Keratinocyte (primary cell): ENCODE results near the gene SP110. TPM values are rescaled to one million over a fixed set of nuclear protein-coding genes. Genes with fewer than 3 reads are reported as not detected.

Experiments used
- DNase-seq: peaks from one replicate; pipeline ENCODE4 v3.0.0-alpha.2; 2011; ENCODE audit warnings: low read depth, missing footprints, low spot score
- FAIRE-seq: peaks from 2 replicates; lab custom pipeline; 2011; peaks lifted over from hg19 to GRCh38; lab: Jason Lieb, UNC
- H2AFZ ChIP-seq: 2 replicates; pipeline ENCODE4 v1.6.0; 2012; ENCODE audit warnings: low read length, control low read depth, inconsistent platforms; ENCODE audit not compliant: control insufficient read depth
- H3K27ac ChIP-seq: 2 replicates; pipeline ENCODE4 v1.5.1; 2011; ENCODE audit warnings: low read length; ENCODE audit not compliant: control insufficient read depth, insufficient read depth
- H3K27me3 ChIP-seq: 3 replicates; pipeline ENCODE4 v1.6.0; 2011; ENCODE audit warnings: low read length; ENCODE audit not compliant: control insufficient read depth, insufficient read depth; ENCODE audit errors: extremely low read depth
- H3K36me3 ChIP-seq, 2 experiments: 2 replicates in 1 of 2; 3 replicates in 1 of 2; pipeline ENCODE4 v1.5.1; 2011; ENCODE audit warnings: low read length in 2 of 2, mild to moderate bottlenecking in 1 of 2; ENCODE audit not compliant: control insufficient read depth in 2 of 2, insufficient read depth in 2 of 2; ENCODE audit errors: extremely low read depth in 1 of 2
- H3K4me1 ChIP-seq: 3 replicates; pipeline ENCODE4 v1.5.1; 2011; ENCODE audit warnings: low read length; ENCODE audit not compliant: control insufficient read depth, insufficient read depth; ENCODE audit errors: extremely low read depth
- H3K4me2 ChIP-seq: 3 replicates; pipeline ENCODE4 v1.6.0; 2011; ENCODE audit warnings: low read depth, low read length; ENCODE audit not compliant: control insufficient read depth, insufficient read depth; ENCODE audit errors: extremely low read depth
- H3K4me3 ChIP-seq, 3 experiments: fragments of 200-600 bp in 1 of 3; sonication (generic) in 1 of 3; 2 replicates in 2 of 3; 3 replicates in 1 of 3; pipeline ENCODE4 v1.5.1; 2011 to 2016; ENCODE audit warnings: low read length in 3 of 3, mild to moderate bottlenecking in 3 of 3, control low read depth in 2 of 3, inconsistent platforms in 1 of 3, low read depth in 1 of 3, mixed read lengths in 1 of 3, mixed run types in 1 of 3, moderate library complexity in 1 of 3; ENCODE audit not compliant: control insufficient read depth in 2 of 3, insufficient read depth in 2 of 3; ENCODE audit errors: extremely low read depth in 1 of 3
- H3K79me2 ChIP-seq: 2 replicates; pipeline ENCODE4 v1.6.0; 2012; ENCODE audit warnings: low read length; ENCODE audit not compliant: control insufficient read depth, insufficient read depth
- H3K9ac ChIP-seq: 3 replicates; pipeline ENCODE4 v1.6.0; 2011; ENCODE audit warnings: low read length; ENCODE audit not compliant: control insufficient read depth, insufficient read depth; ENCODE audit errors: extremely low read depth
- H3K9me1 ChIP-seq: 3 replicates; pipeline ENCODE4 v1.6.0; 2011; ENCODE audit warnings: low read length; ENCODE audit not compliant: control insufficient read depth, insufficient read depth; ENCODE audit errors: extremely low read depth
- H3K9me3 ChIP-seq: 2 replicates; pipeline ENCODE4 v1.5.1; 2012; ENCODE audit warnings: low read depth, low read length; ENCODE audit not compliant: control insufficient read depth
- H4K20me1 ChIP-seq: 3 replicates; pipeline ENCODE4 v1.6.0; 2011; ENCODE audit warnings: low read length; ENCODE audit not compliant: control insufficient read depth, insufficient read depth; ENCODE audit errors: extremely low read depth
- EZH2 ChIP-seq: IDR thresholded peaks from one replicate; pipeline ENCODE4 v1.6.1; 2012; ENCODE audit warnings: inconsistent platforms, mild to moderate bottlenecking, low read length, moderate library complexity
- dilution Hi-C: fragments of 300-500 bp; cut with MboI; formaldehyde crosslinking; loops from one replicate; pipeline ENCODE4 v1.7.0; 2020; ENCODE audit warnings: low sequenced_read_pairs; ENCODE audit not compliant: extremely low pct_ligation_motif_present
- polyA plus RNA-seq, 5 experiments: library from polyadenylated mRNA; depleted of rRNA in 3 of 5; stranded (reverse) in 3 of 5; stranded (forward) in 1 of 5; unstranded in 1 of 5; fragments of >200 nt; gene quantifications; 1 replicate in 1 of 5; 2 replicates in 3 of 5; 3 replicates in 1 of 5; pipeline versions ENCODE4 v1.2.1 to v1.2.3, GENCODE V29; 2011 to 2012; ENCODE audit warnings: missing spikeins in 2 of 5, low read depth in 1 of 5, low replicate concordance in 1 of 5
- TF ChIP-seq, protein P1 (sequence below), 3 experiments: IDR thresholded peaks in 1 of 3; conservative IDR thresholded peaks in 1 of 3; optimal IDR thresholded peaks in 1 of 3; 2 replicates in 2 of 3; 3 replicates in 1 of 3; pipeline versions ENCODE3 to v1.5.1; 2011; ENCODE audit warnings: low read length in 3 of 3, mild to moderate bottlenecking in 3 of 3, moderate library complexity in 2 of 3, control low read depth in 1 of 3, inconsistent platforms in 1 of 3; ENCODE audit not compliant: insufficient read depth in 2 of 3; ENCODE audit errors: extremely low read depth in 1 of 3

SP110 gene
- polyA plus RNA-seq, 1 donor (not counting 4 experiments of a cell fraction or from before 2014, with no cell fraction given), result 26.5 TPM

GRCh38 chr2:230209422-230210051 lies 10.2 kb downstream of the SP110 start:
- TF ChIP-seq, protein P1, sequence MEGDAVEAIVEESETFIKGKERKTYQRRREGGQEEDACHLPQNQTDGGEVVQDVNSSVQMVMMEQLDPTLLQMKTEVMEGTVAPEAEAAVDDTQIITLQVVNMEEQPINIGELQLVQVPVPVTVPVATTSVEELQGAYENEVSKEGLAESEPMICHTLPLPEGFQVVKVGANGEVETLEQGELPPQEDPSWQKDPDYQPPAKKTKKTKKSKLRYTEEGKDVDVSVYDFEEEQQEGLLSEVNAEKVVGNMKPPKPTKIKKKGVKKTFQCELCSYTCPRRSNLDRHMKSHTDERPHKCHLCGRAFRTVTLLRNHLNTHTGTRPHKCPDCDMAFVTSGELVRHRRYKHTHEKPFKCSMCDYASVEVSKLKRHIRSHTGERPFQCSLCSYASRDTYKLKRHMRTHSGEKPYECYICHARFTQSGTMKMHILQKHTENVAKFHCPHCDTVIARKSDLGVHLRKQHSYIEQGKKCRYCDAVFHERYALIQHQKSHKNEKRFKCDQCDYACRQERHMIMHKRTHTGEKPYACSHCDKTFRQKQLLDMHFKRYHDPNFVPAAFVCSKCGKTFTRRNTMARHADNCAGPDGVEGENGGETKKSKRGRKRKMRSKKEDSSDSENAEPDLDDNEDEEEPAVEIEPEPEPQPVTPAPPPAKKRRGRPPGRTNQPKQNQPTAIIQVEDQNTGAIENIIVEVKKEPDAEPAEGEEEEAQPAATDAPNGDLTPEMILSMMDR (optimal IDR thresholded peaks at IDR 0.05 in 1 of 3, IDR thresholded peaks at IDR 0.05 in 1 of 3, conservative IDR thresholded peaks at IDR 0.05 in 1 of 3; ENCODE audit: extremely low read depth in 1 of 3, insufficient read depth in 2 of 3, low read length in 3 of 3), result no peak
- no peak for TF ChIP-seq EZH2
- no peaks in the 10 kb centered on the region for H3K9me1 ChIP-seq
- no peaks in the 10 kb centered on the region for H3K27me3 ChIP-seq
- H3K4me2 ChIP-seq, result no peak overlapping the region
- no peaks in the 10 kb centered on the region for H4K20me1 ChIP-seq
- no peak overlapping the region for H2AFZ ChIP-seq
- H3K9ac ChIP-seq, result no peak overlapping the region
- H3K79me2 ChIP-seq, result no peaks in the 10 kb centered on the region
- H3K27ac ChIP-seq, result no peak overlapping the region
- H3K36me3 ChIP-seq, result peaks cover 11 to 53% of the 10 kb centered on the region in 2 experiments
- no peaks in the 10 kb centered on the region for H3K4me1 ChIP-seq
- dilution Hi-C loops, result no loop called here
- DNase-seq (no peak), FAIRE-seq (no peak)
- H3K4me3 ChIP-seq, result no peak overlapping the region
- no peaks in the 10 kb centered on the region for H3K9me3 ChIP-seq

GRCh38 chr2:230208576-230208975 lies 11.2 kb downstream of the SP110 start:
- FAIRE-seq, result peak; percentile 34
- DNase-seq, result no peak
- no peak overlapping the region for H2AFZ ChIP-seq
- dilution Hi-C loops, result no loop called here
- H3K27ac ChIP-seq, result no peak overlapping the region
- H3K79me2 ChIP-seq, result no peaks in the 10 kb centered on the region
- no peaks in the 10 kb centered on the region for H3K27me3 ChIP-seq
- no peaks in the 10 kb centered on the region for H3K4me1 ChIP-seq
- no peak overlapping the region for H3K4me2 ChIP-seq
- peaks cover 11 to 51% of the 10 kb centered on the region in 2 experiments for H3K36me3 ChIP-seq
- no peak for TF ChIP-seq EZH2
- TF ChIP-seq, protein P1 (optimal IDR thresholded peaks at IDR 0.05 in 1 of 3, IDR thresholded peaks at IDR 0.05 in 1 of 3, conservative IDR thresholded peaks at IDR 0.05 in 1 of 3; ENCODE audit: extremely low read depth in 1 of 3, insufficient read depth in 2 of 3, low read length in 3 of 3), result no peak
- H4K20me1 ChIP-seq, result no peaks in the 10 kb centered on the region
- H3K9me3 ChIP-seq, result no peaks in the 10 kb centered on the region
- no peaks in the 10 kb centered on the region for H3K9me1 ChIP-seq
- no peak overlapping the region for H3K4me3 ChIP-seq
- no peak overlapping the region for H3K9ac ChIP-seq
